GM21528 (cell line): ENCODE data around the gene RBM20.
"Not testable (repeated sequence)": the region's sequence is repeated elsewhere in the genome, so short reads cannot be mapped to it uniquely, and the experiment has no call there.

ENCODE experiments used
- ATAC-seq: cut with Tn5 transposase; IDR thresholded peaks from one replicate; pipeline ENCODE4 v1.9.1; 2021; ENCODE audit warnings: mild to moderate bottlenecking, moderate library complexity; ENCODE audit not compliant: unreplicated experiment, low FRiP score

RBM20 gene

GRCh38 chr10:110699859-110700468 lies 55.8 kb downstream of the RBM20 start:
- ATAC-seq = no peak

DNA sequence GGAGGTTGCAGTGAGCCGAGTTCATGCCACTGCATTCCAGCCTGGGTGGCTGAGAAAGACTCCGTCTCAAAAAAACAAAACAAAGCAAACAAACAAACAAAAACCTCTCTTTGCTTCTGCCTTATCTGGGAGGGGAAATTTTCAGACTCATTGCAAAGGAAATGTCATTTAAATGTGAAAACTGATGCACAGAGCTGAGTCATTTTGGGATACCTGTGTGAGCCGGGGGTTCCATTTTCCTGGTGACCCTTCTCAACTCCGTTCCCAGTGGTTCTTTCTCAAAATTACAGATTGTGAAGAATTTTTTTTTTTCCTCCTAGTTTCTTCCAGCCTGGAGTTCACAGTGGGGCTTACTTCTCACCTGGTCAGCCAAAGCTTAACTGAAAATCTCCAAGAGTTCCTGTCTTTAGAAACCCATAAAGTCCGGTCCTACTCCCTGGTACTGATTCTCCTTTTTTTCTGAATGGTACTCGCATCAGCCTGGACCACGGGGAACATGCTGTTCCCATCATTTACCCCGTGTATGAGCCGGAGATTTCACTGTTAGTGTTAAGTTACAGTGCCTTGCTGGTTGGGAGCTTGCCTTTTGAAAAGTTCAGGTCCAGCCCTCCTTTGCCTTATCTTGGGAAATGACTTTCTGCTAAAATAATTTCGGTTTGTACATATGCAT lies 56.9 kb downstream of the RBM20 start:
- no peak for ATAC-seq

GRCh38 chr10:110701617-110701971 lies 57.5 kb downstream of the RBM20 start:
- ATAC-seq = no peak

GRCh38 chr10:110704070-110704469 lies 59.9 kb downstream of the RBM20 start:
- ATAC-seq = no peak

GRCh38 chr10:110704906-110705476 lies 60.9 kb downstream of the RBM20 start:
- no peak for ATAC-seq

DNA sequence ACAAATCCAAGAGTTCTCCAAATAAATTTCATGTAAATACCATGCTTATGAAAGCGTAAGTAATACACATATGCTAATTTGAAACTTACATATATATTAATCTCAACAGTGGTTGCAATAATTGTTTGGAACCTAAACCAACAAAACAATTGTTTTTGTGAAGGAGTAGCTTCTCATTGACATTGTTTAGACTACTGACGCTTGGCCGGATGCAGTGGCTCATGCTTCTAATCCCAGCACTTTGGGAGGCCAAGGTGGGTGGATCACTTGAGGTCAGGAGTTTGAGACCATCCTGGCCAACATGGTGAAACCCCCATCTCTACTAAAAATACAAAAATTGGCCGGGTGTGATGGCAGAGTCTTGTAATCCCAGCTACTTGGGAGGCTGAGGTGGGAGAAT lies 61.5 kb downstream of the RBM20 start:
- not testable (repeated sequence) for ATAC-seq

- no peak for ATAC-seq
Observed at GRCh38 chr10:110706690-110707098, 62.6 kb downstream of the RBM20 start.

DNA sequence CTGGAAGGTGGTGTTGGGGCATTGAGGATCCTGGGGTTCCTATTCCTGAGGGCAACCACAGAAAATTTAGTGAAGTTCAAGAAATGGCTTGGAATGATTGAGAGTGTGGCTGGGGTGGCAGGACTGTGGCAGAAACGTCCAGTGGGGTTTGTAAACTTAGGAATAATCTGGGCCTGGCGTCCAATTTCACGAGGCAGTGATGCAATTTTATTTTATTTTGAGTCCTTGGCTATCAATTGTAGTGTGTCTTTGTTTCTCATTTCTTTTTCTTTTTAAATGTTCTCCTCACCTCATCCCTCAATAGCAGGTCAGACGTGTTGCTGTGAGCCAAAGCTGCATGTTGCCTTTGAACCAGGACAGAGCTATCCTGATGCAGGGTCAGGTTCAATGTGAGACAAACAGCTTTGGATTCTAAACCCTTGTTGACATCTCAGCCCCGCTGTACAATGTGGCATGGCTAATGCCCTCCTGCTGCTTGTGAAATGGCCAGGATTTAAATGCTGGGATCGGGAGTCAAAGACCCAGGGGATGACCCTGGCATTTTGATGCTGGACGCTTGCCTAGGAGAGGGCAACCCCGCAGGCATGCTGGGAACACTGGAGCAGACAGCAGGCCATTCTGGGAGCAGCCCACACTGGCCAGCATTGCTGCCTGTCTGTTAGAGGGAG lies 64.8 kb downstream of the RBM20 start:
- ATAC-seq = no peak

- ATAC-seq = no peak
Observed at GRCh38 chr10:110709444-110709828, 65.3 kb downstream of the RBM20 start.

GRCh38 chr10:110709964-110710587 lies 65.9 kb downstream of the RBM20 start:
- no peak for ATAC-seq

GRCh38 chr10:110710621-110711020 lies 66.5 kb downstream of the RBM20 start:
- ATAC-seq = no peak

GRCh38 chr10:110711382-110711781 lies 67.2 kb downstream of the RBM20 start:
- ATAC-seq = no peak

DNA sequence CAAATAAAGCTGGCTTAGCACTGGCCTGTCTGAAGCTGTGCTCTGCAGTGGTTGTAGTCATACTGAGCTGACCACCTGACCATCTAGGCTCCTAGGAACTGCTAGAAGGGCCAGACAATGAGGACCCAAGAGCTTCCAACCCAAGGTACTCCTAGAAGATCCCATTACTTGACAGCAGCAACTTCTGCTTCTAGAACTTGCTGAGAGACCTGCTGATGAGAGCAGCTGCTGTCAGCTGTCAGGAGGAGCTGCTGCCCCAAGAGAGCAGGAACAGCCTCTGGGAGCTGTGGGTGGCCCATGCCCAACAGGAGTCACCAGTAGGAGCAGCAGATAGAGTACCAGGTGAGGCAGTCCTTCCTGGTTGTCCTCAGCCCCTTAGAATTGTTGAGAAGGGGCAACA lies 70.2 kb downstream of the RBM20 start:
- no peak for ATAC-seq

- no peak for ATAC-seq
Observed at GRCh38 chr10:110717781-110718589, 73.8 kb downstream of the RBM20 start.

GRCh38 chr10:110721406-110722038 lies 77.4 kb downstream of the RBM20 start:
- no peak for ATAC-seq

DNA sequence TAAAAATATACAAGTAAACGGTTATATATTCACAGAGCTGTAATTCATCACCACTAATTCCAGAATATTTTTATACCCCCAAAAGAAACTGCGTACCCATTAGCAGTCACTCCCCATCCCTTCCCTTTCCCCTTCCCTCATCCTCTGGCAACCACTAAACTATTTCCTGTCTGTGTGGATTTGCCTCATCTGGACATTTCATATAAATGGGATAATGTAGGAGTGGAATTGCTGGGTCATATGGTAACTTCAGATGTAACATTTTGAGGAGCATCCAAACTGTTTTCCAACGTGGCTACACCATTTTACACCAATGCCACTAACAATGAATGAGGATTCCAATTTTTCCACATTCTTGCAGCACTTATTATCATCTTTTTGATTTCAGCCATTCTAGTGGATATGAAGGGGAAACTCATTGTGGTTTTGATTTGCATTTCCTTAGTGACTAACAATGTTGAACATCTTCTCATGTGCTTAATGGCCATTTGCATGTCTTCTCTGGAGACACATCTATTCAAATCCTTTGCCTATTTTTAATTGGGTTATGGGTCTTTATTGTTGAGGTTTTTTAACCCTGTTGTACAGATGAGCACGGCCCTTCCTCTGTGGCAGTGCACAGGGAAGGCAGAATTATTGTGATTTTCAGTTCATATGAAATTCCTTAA lies 79.2 kb downstream of the RBM20 start:
- ATAC-seq = no peak

GRCh38 chr10:110724116-110724921 lies 80.2 kb downstream of the RBM20 start:
- peak; percentile 86 for ATAC-seq

GRCh38 chr10:110724937-110725336 lies 80.8 kb downstream of the RBM20 start:
- ATAC-seq = no peak
